ENCODE results near the gene KLHL28. TPM values are rescaled to one million over a fixed set of nuclear protein-coding genes. Genes with fewer than 3 reads are reported as not detected.
A peak's percentile ranks its signal among the peaks of the same experiment; 100 is the strongest.
"Not testable (repeated sequence)": the region's sequence is repeated elsewhere in the genome, so short reads cannot be mapped to it uniquely, and the experiment has no call there.

The KLHL28 gene
- polyA plus RNA-seq, 1 experiment: 3.0 TPM

- POLR2A ChIA-PET: interaction anchor here (0.8 kb wide), 1 partner anchor 66 kb away, joined by 8 read pairs; the partner anchor contains the start of gene TOGARAM1
- CTCF ChIA-PET: interaction anchor here (1.0 to 2.1 kb wide), 2 partner anchors 17 to 357 kb away, joined by 3 to 8 read pairs; partner anchors contain the start of gene MIS18BP1
- no peaks in the 10 kb centered on the region for H3K27me3 ChIP-seq (ENCODE audit: control insufficient read depth, insufficient read depth, low read length)
- H3K4me3 ChIP-seq (ENCODE audit: low read depth, low read length): no peak overlapping the region; the same call in 1 of the 2 replicates
- TF ChIP-seq CTCF (IDR thresholded peaks at IDR 0.05; ENCODE audit: insufficient read depth, low read depth, low read length): no peak
- no peaks in the 10 kb centered on the region; the same call in 1 of the 2 replicates for H3K36me3 ChIP-seq (ENCODE audit: control insufficient read depth, insufficient read depth, low read length)
- DNase-seq (ENCODE audit: low read depth): no peak
Observed at GRCh38 chr14:44896275-44897040, 65.3 kb downstream of the KLHL28 start.

GRCh38 chr14:44895716-44896115, 66.0 kb downstream of the KLHL28 start:
- ChIA-PET CTCF (interaction anchor here (1.3 to 2.1 kb wide), 2 partner anchors 18 to 373 kb away, joined by 4 to 8 read pairs; no protein-coding TSS in a partner anchor), POLR2A (no interaction called here)
- Histone ChIP-seq H3K36me3 (ENCODE audit: control insufficient read depth, insufficient read depth, low read length) (no peaks in the 10 kb centered on the region; the same call in 1 of the 2 replicates), H3K27me3 (ENCODE audit: control insufficient read depth, insufficient read depth, low read length) (no peaks in the 10 kb centered on the region), H3K4me3 (ENCODE audit: low read depth, low read length) (no peak overlapping the region)
- DNase-seq (ENCODE audit: low read depth): peak; percentile 80
- TF ChIP-seq CTCF (IDR thresholded peaks at IDR 0.05; ENCODE audit: insufficient read depth, low read depth, low read length): no peak

GRCh38 chr14:44893535-44893934, 68.2 kb downstream of the KLHL28 start:
- POLR2A ChIA-PET: no interaction called here
- CTCF ChIA-PET: no interaction called here
- TF ChIP-seq CTCF (IDR thresholded peaks at IDR 0.05; ENCODE audit: insufficient read depth, low read depth, low read length): no peak

GRCh38 chr14:44891726-44892372, 69.9 kb downstream of the KLHL28 start:
- H3K36me3 ChIP-seq (ENCODE audit: control insufficient read depth, insufficient read depth, low read length); H3K4me3 ChIP-seq (ENCODE audit: low read depth, low read length); POLR2A ChIA-PET; H3K27me3 ChIP-seq (ENCODE audit: control insufficient read depth, insufficient read depth, low read length); DNase-seq (ENCODE audit: low read depth); CTCF ChIA-PET: not testable (repeated sequence)

More at GRCh38 chr14:44893535-44893934, 68.2 kb downstream of the KLHL28 start:
- Histone ChIP-seq H3K27me3 (ENCODE audit: control insufficient read depth, insufficient read depth, low read length) (no peaks in the 10 kb centered on the region), H3K4me3 (ENCODE audit: low read depth, low read length) (no peak overlapping the region), H3K36me3 (ENCODE audit: control insufficient read depth, insufficient read depth, low read length) (no peaks in the 10 kb centered on the region)
- DNase-seq (ENCODE audit: low read depth): no peak

- TF ChIP-seq CTCF (IDR thresholded peaks at IDR 0.05; ENCODE audit: insufficient read depth, low read depth, low read length): no peak
- ChIA-PET POLR2A (no interaction called here), CTCF (no interaction called here)
- no peak overlapping the region for H3K4me3 ChIP-seq (ENCODE audit: low read depth, low read length)
- no peaks in the 10 kb centered on the region for H3K36me3 ChIP-seq (ENCODE audit: control insufficient read depth, insufficient read depth, low read length)
- DNase-seq (ENCODE audit: low read depth): no peak
- no peaks in the 10 kb centered on the region for H3K27me3 ChIP-seq (ENCODE audit: control insufficient read depth, insufficient read depth, low read length)
Observed at GRCh38 chr14:44889595-44890471, 71.9 kb downstream of the KLHL28 start.

Measured in BJ (cell line).